Activated naive CD8-positive, alpha-beta T cell treated with anti-CD3 and anti-CD28 coated beads, Interleukin-2, amount 10 ng/mL, durations not matched to agents 7 days and 5 days (primary cell): Measurements from ENCODE around the gene MADD. TPM values are rescaled to one million over a fixed set of nuclear protein-coding genes. Genes with fewer than 3 reads are reported as not detected.

Experiments used
- ATAC-seq: fragments of 150-1000 bp; cut with Tn5 transposase; one replicate; pipeline ENCODE4 v1.10.0; 2021; ENCODE audit warnings: low read depth, moderate library complexity
- POLR2A ChIA-PET: fragments of 350-600 bp; sonication (Branson Sonifier 250); formaldehyde crosslinking; loops from one replicate; lab custom pipeline; 2021; ENCODE audit warnings: antibody characterized with exemption; lab: Charles Lee
- DNase-seq: peaks from one replicate; pipeline ENCODE4 v3.0.0; 2021
- H3K27ac Mint-ChIP-seq: one replicate; pipeline ENCODE4 v1.8.0; 2022; ENCODE audit warnings: mild to moderate bottlenecking, mixed read lengths
- H3K27me3 Mint-ChIP-seq: one replicate; pipeline ENCODE4 v1.8.0; 2022; ENCODE audit warnings: mild to moderate bottlenecking, moderate library complexity, mixed read lengths
- H3K36me3 Mint-ChIP-seq: one replicate; pipeline ENCODE4 v1.8.0; 2021; ENCODE audit warnings: mild to moderate bottlenecking, mixed read lengths
- H3K4me1 Mint-ChIP-seq: one replicate; pipeline ENCODE4 v1.8.0; 2021; ENCODE audit warnings: mixed read lengths
- H3K4me3 Mint-ChIP-seq: one replicate; pipeline ENCODE4 v1.8.0; 2022; ENCODE audit warnings: mild to moderate bottlenecking, moderate library complexity, mixed read lengths
- H3K9me3 Mint-ChIP-seq: one replicate; pipeline ENCODE4 v1.8.0; 2021; ENCODE audit warnings: mixed read lengths
- total RNA-seq, 2 experiments: library from RNA; stranded (reverse); gene quantifications; one replicate each; pipeline ENCODE4 v1.2.3, GENCODE V29; 2021

The MADD gene
- 100 to 1,000 TPM; 113 to 114 TPM for total RNA-seq

GRCh38 chr11:47269829-47270305 is at the start of gene MADD:
Gene MADD, plus strand, starts transcription at chr11:47270133.
- Mint-ChIP-seq H3K36me3 (peaks cover 12% of the 10 kb centered on the region), H3K4me3 (peak within 1 kb of the TSS; percentile 92), H3K27ac (peak within 1 kb of the TSS; percentile 100), H3K9me3 (no peaks in the 10 kb centered on the region), H3K4me1 (peaks cover 44% of the 10 kb centered on the region), H3K27me3 (no peaks in the 10 kb centered on the region)
- peak; percentile 83 for ATAC-seq
- POLR2A ChIA-PET = interaction anchor here (2.0 to 4.8 kb wide), 4 partner anchors 10 to 92 kb away, joined by 9 to 36 read pairs (median 20); partner anchors contain the start of genes ACP2, ARFGAP2 and DDB2
- DNase-seq = peak; percentile 95

GRCh38 chr11:47220401-47220821 is 49.5 kb upstream of the MADD start:
- H3K4me3 Mint-ChIP-seq = no peak overlapping the region
- POLR2A ChIA-PET = interaction anchor here (0.7 to 1.7 kb wide), 2 partner anchors 21 to 317 kb away, joined by 3 to 6 read pairs; no protein-coding TSS in a partner anchor
- peaks cover 43% of the 10 kb centered on the region for H3K4me1 Mint-ChIP-seq

GRCh38 chr11:47222696-47223095 is 47.2 kb upstream of the MADD start:
- H3K27me3 Mint-ChIP-seq = no peaks in the 10 kb centered on the region
- H3K9me3 Mint-ChIP-seq = no peaks in the 10 kb centered on the region
- no peak for ATAC-seq
- POLR2A ChIA-PET = no interaction called here
- H3K36me3 Mint-ChIP-seq = peaks cover 52% of the 10 kb centered on the region
- no peak overlapping the region for H3K4me3 Mint-ChIP-seq
- DNase-seq = no peak
- H3K27ac Mint-ChIP-seq = no peak overlapping the region
- peaks cover 42% of the 10 kb centered on the region for H3K4me1 Mint-ChIP-seq

More at GRCh38 chr11:47220401-47220821, 49.5 kb upstream of the MADD start:
- Mint-ChIP-seq H3K27me3 (no peaks in the 10 kb centered on the region), H3K27ac (peak overlapping the region; percentile 75), H3K36me3 (peaks cover 51% of the 10 kb centered on the region), H3K9me3 (no peaks in the 10 kb centered on the region)
- DNase-seq = no peak
- no peak for ATAC-seq

GRCh38 chr11:47225552-47226400 is 44.2 kb upstream of the MADD start:
- no peaks in the 10 kb centered on the region for H3K27me3 Mint-ChIP-seq
- H3K27ac Mint-ChIP-seq = peak overlapping the region; percentile 63
- peaks cover 49% of the 10 kb centered on the region for H3K36me3 Mint-ChIP-seq
- H3K4me1 Mint-ChIP-seq = peaks cover 28% of the 10 kb centered on the region
- ATAC-seq (peak; percentile 95), DNase-seq (no peak)
- POLR2A ChIA-PET = interaction anchor here (2.2 kb wide), 1 partner anchor 10 kb away, joined by 11 read pairs; the partner anchor contains the start of gene DDB2
- H3K4me3 Mint-ChIP-seq = peak overlapping the region; percentile 60
- H3K9me3 Mint-ChIP-seq = no peaks in the 10 kb centered on the region

GRCh38 chr11:47229161-47229560 is 40.8 kb upstream of the MADD start:
- POLR2A ChIA-PET = interaction anchor here (0.7 to 1.3 kb wide), 4 partner anchors 14 to 195 kb away, joined by 3 to 5 read pairs (median 4); partner anchors contain the start of gene DDB2
- no peak for DNase-seq
- no peaks in the 10 kb centered on the region for H3K9me3 Mint-ChIP-seq
- no peak overlapping the region for H3K4me3 Mint-ChIP-seq
- no peaks in the 10 kb centered on the region for H3K27me3 Mint-ChIP-seq
- peaks cover 27% of the 10 kb centered on the region for H3K4me1 Mint-ChIP-seq
- H3K36me3 Mint-ChIP-seq = peaks cover 34% of the 10 kb centered on the region
- no peak overlapping the region for H3K27ac Mint-ChIP-seq
- no peak for ATAC-seq

- H3K27me3 Mint-ChIP-seq = no peaks in the 10 kb centered on the region
- no peaks in the 10 kb centered on the region for H3K9me3 Mint-ChIP-seq
- DNase-seq = no peak
- no peak for ATAC-seq
- POLR2A ChIA-PET = interaction anchor here (0.8 to 6.1 kb wide), 6 partner anchors 8 to 193 kb away, joined by 3 to 43 read pairs (median 4); partner anchors contain the start of genes ACP2, DDB2 and PSMC3
- H3K4me1 Mint-ChIP-seq = peaks cover 32% of the 10 kb centered on the region
- peaks cover 38% of the 10 kb centered on the region for H3K36me3 Mint-ChIP-seq
- no peak overlapping the region for H3K27ac Mint-ChIP-seq
- no peak overlapping the region for H3K4me3 Mint-ChIP-seq
These were observed 36.9 kb upstream of the MADD start for GRCh38 chr11:47233051-47233450.

GRCh38 chr11:47233989-47234668 is 35.8 kb upstream of the MADD start:
- DNase-seq = no peak
- Mint-ChIP-seq H3K27me3 (no peaks in the 10 kb centered on the region), H3K4me1 (peaks cover 28% of the 10 kb centered on the region), H3K4me3 (peak overlapping the region; percentile 55), H3K27ac (peak overlapping the region; percentile 76), H3K36me3 (peaks cover 32% of the 10 kb centered on the region), H3K9me3 (no peaks in the 10 kb centered on the region)
- ATAC-seq = peak; percentile 49
- POLR2A ChIA-PET = interaction anchor here (0.8 to 6.1 kb wide), 6 partner anchors 10 to 192 kb away, joined by 4 to 43 read pairs (median 8); partner anchors contain the start of genes ACP2, DDB2 and PSMC3

- H3K36me3 Mint-ChIP-seq = peaks cover 32% of the 10 kb centered on the region
- POLR2A ChIA-PET = interaction anchor here (1.2 to 6.1 kb wide), 6 partner anchors 13 to 192 kb away, joined by 3 to 43 read pairs (median 8); partner anchors contain the start of genes ACP2, DDB2, NR1H3 and PSMC3
- peaks cover 25% of the 10 kb centered on the region for H3K4me1 Mint-ChIP-seq
- no peaks in the 10 kb centered on the region for H3K27me3 Mint-ChIP-seq
- DNase-seq = peak; percentile 40
- peak overlapping the region; percentile 55 for H3K4me3 Mint-ChIP-seq
- peak overlapping the region; percentile 76 for H3K27ac Mint-ChIP-seq
- ATAC-seq = peak; percentile 71
- no peaks in the 10 kb centered on the region for H3K9me3 Mint-ChIP-seq
These were observed 35.2 kb upstream of the MADD start for GRCh38 chr11:47234669-47235100.

- DNase-seq (no peak), ATAC-seq (no peak)
- peak overlapping the region; percentile 76 for H3K27ac Mint-ChIP-seq
- H3K27me3 Mint-ChIP-seq = no peaks in the 10 kb centered on the region
- H3K36me3 Mint-ChIP-seq = peaks cover 34% of the 10 kb centered on the region
- POLR2A ChIA-PET = interaction anchor here (1.2 to 6.1 kb wide), 5 partner anchors 12 to 30 kb away, joined by 3 to 43 read pairs (median 12); partner anchors contain the start of genes ACP2, DDB2 and NR1H3
- H3K4me3 Mint-ChIP-seq = peak overlapping the region; percentile 55
- peaks cover 25% of the 10 kb centered on the region for H3K4me1 Mint-ChIP-seq
- H3K9me3 Mint-ChIP-seq = no peaks in the 10 kb centered on the region
These were observed 34.8 kb upstream of the MADD start for GRCh38 chr11:47235163-47235562.

- H3K36me3 Mint-ChIP-seq = peaks cover 37% of the 10 kb centered on the region
- ATAC-seq = no peak
- H3K27ac Mint-ChIP-seq = no peak overlapping the region
- H3K4me3 Mint-ChIP-seq = no peak overlapping the region
- H3K27me3 Mint-ChIP-seq = no peaks in the 10 kb centered on the region
- H3K4me1 Mint-ChIP-seq = peaks cover 28% of the 10 kb centered on the region
- no peak for DNase-seq
- POLR2A ChIA-PET = interaction anchor here (5.4 to 6.1 kb wide), 2 partner anchors 11 to 21 kb away, joined by 38 to 43 read pairs; partner anchors contain the start of genes ACP2 and DDB2
- no peaks in the 10 kb centered on the region for H3K9me3 Mint-ChIP-seq
These were observed 33.5 kb upstream of the MADD start for GRCh38 chr11:47236482-47236881.

GRCh38 chr11:47239852-47240251 is 30.1 kb upstream of the MADD start:
- Mint-ChIP-seq H3K36me3 (peaks cover 41% of the 10 kb centered on the region), H3K4me3 (no peak overlapping the region), H3K27ac (no peak overlapping the region), H3K4me1 (peaks cover 15% of the 10 kb centered on the region), H3K9me3 (no peaks in the 10 kb centered on the region), H3K27me3 (no peaks in the 10 kb centered on the region)
- POLR2A ChIA-PET = interaction anchor here (1.1 to 2.0 kb wide), 2 partner anchors 8 to 25 kb away, joined by 5 to 8 read pairs; partner anchors contain the start of genes ACP2 and DDB2
- DNase-seq (no peak), ATAC-seq (no peak)

GRCh38 chr11:47241841-47242301 is 28.1 kb upstream of the MADD start:
- H3K4me1 Mint-ChIP-seq = peaks cover 8% of the 10 kb centered on the region
- peaks cover 31% of the 10 kb centered on the region for H3K36me3 Mint-ChIP-seq

More at GRCh38 chr11:47241841-47242301, 28.1 kb upstream of the MADD start:
- no peaks in the 10 kb centered on the region for H3K27me3 Mint-ChIP-seq
- POLR2A ChIA-PET = interaction anchor here (0.6 to 2.0 kb wide), 7 partner anchors 9 to 58 kb away, joined by 3 to 8 read pairs (median 4); partner anchors contain the start of gene DDB2
- DNase-seq (no peak), ATAC-seq (peak; percentile 17)
- H3K9me3 Mint-ChIP-seq = no peaks in the 10 kb centered on the region
- H3K4me3 Mint-ChIP-seq = no peak overlapping the region
- peak overlapping the region; percentile 3 for H3K27ac Mint-ChIP-seq
